ENCODE measurements around the gene PEX11G. TPM values are rescaled to one million over a fixed set of nuclear protein-coding genes. Genes with fewer than 3 reads are reported as not detected.

The PEX11G gene
- total and polyA plus RNA-seq, 2 of the 8 experiments (the other 6 are each of a cell fraction or from before 2014, with no cell fraction given) = 2.1 to 4.3 TPM

GRCh38 chr19:7440188-7440975 lies 48.5 kb downstream of the PEX11G start:
- FAIRE-seq (no peak), DNase-seq (ENCODE audit: low read depth in 1 of 2, low spot score in 2 of 2) (no peak)
- Histone ChIP-seq H3K4me3 (ENCODE audit: extremely low read depth in 1 of 4, insufficient read depth in 2 of 4, low read depth in 3 of 4, low read length in 4 of 4) (no peak overlapping the region), H2BK5ac (ENCODE audit: low read depth, low read length) (no peak overlapping the region), H2BK15ac (ENCODE audit: low read length) (no peak overlapping the region), H3K14ac (ENCODE audit: insufficient read length) (no peak overlapping the region), H3K23ac (ENCODE audit: insufficient read length) (no peak overlapping the region), H3K27me3 (replicated peaks in 1 of 4; ENCODE audit: control insufficient read depth in 3 of 4, extremely low read depth in 1 of 4, insufficient read depth in 3 of 4, low read length in 3 of 4) (no peaks in the 10 kb centered on the region), H4K20me1 (replicated peaks in 1 of 2; ENCODE audit: control insufficient read depth in 1 of 2, insufficient read depth in 2 of 2, low read length in 2 of 2) (peaks cover 0 to 4% of the 10 kb centered on the region in 2 experiments), H3K4me1 (replicated peaks in 1 of 4; ENCODE audit: control insufficient read depth in 3 of 4, insufficient read depth in 4 of 4, low read length in 3 of 4) (no peaks in the 10 kb centered on the region; a peak in 1 of 7 replicates), H2AFZ (ENCODE audit: low read length) (no peak overlapping the region), H3K4ac (replicated peaks; ENCODE audit: insufficient read length, low read depth, low read length) (no peak overlapping the region), H3K4me2 (ENCODE audit: insufficient read depth in 1 of 2, low read depth in 2 of 2, low read length in 2 of 2) (no peak overlapping the region), H2BK120ac (replicated peaks; ENCODE audit: low read depth, low read length) (no peak overlapping the region), H3K27ac (ENCODE audit: low read depth, low read length) (no peak overlapping the region), H4K8ac (ENCODE audit: extremely low read depth, insufficient read depth, low read length) (no peak overlapping the region), H4K5ac (ENCODE audit: insufficient read length, low read depth, low read length) (no peak overlapping the region), H3K36me3 (ENCODE audit: control insufficient read depth in 2 of 4, insufficient read depth in 4 of 4, low read length in 3 of 4) (peaks cover 11 to 27% (median 22%) of the 10 kb centered on the region in 4 experiments; a peak in 7 of 8 replicates), H3K79me1 (ENCODE audit: low read depth, low read length) (no peaks in the 10 kb centered on the region), H3K79me2 (ENCODE audit: control insufficient read depth in 1 of 2, insufficient read depth in 2 of 2, low read length in 2 of 2) (no peaks in the 10 kb centered on the region), H2BK12ac (ENCODE audit: low read depth, low read length) (no peak overlapping the region), H3K56ac (replicated peaks; ENCODE audit: insufficient read length, low read depth, low read length) (no peak overlapping the region), H3K9me3 (ENCODE audit: insufficient read depth in 2 of 2, low read depth in 1 of 2, low read length in 1 of 2) (no peaks in the 10 kb centered on the region), H3K9ac (replicated peaks in 1 of 4; ENCODE audit: extremely low read depth in 1 of 4, low read depth in 3 of 4, low read length in 3 of 4) (no peak overlapping the region), H2BK20ac (ENCODE audit: low read length) (no peak overlapping the region), H3K18ac (ENCODE audit: extremely low read depth, low read length) (no peak overlapping the region), H4K91ac (replicated peaks; ENCODE audit: insufficient read length, low read length) (no peak overlapping the region), H2AK5ac (ENCODE audit: low read depth, low read length) (no peak overlapping the region), H3K23me2 (ENCODE audit: low read depth, low read length) (no peaks in the 10 kb centered on the region)
- 92% methylated on average over 43 of the region's 43 CpGs; no CpG with 5 or more reads in 1 of the 2 experiments for WGBS, 2 experiments (ENCODE audit: extremely low coverage in 1 of 2, insufficient coverage in 1 of 2, insufficient read length in 1 of 2, insufficient replicate concordance in 2 of 2, low coverage in 1 of 2, low lambda C conversion rate in 2 of 2, missing lambda C conversion rate in 1 of 2)
- CTCF ChIA-PET (ENCODE audit: partially characterized antibody) = interaction anchor here (0.8 to 1.2 kb wide), 2 partner anchors 9 to 59 kb away, joined by 3 read pairs; no protein-coding TSS in a partner anchor
- POLR2A ChIA-PET (ENCODE audit: partially characterized antibody) = interaction anchor here (0.6 to 1.6 kb wide), 2 partner anchors 7 to 338 kb away, joined by 3 to 4 read pairs; no protein-coding TSS in a partner anchor
- TF ChIP-seq POLR2A (IDR thresholded peaks at IDR 0.05; ENCODE audit: control extremely low read depth in 1 of 2, low read depth in 2 of 2, low read length in 2 of 2) (no peak), SIN3A (conservative IDR thresholded peaks at IDR 0.05 in 1 of 2, IDR thresholded peaks at IDR 0.05 in 1 of 2; ENCODE audit: low read depth in 1 of 2, low read length in 2 of 2) (no peak), SP4 (IDR thresholded peaks at IDR 0.05; ENCODE audit: low read length) (no peak), EZH2 (IDR thresholded peaks at IDR 0.05; ENCODE audit: low read depth, low read length, severe bottlenecking) (no peak)
